GM21526 (cell line): Measurements from ENCODE around the gene GON4L.
"Not testable (repeated sequence)": the region's sequence is repeated elsewhere in the genome, so short reads cannot be mapped to it uniquely, and the experiment has no call there.

Source experiments
- ATAC-seq: cut with Tn5 transposase; IDR thresholded peaks from one replicate; pipeline ENCODE4 v1.9.1; 2021; ENCODE audit warnings: moderate library complexity; ENCODE audit not compliant: unreplicated experiment, low FRiP score

GON4L gene

GRCh38 chr1:155703216-155703615 lies 153.8 kb downstream of the GON4L start:
- no peak for ATAC-seq

DNA sequence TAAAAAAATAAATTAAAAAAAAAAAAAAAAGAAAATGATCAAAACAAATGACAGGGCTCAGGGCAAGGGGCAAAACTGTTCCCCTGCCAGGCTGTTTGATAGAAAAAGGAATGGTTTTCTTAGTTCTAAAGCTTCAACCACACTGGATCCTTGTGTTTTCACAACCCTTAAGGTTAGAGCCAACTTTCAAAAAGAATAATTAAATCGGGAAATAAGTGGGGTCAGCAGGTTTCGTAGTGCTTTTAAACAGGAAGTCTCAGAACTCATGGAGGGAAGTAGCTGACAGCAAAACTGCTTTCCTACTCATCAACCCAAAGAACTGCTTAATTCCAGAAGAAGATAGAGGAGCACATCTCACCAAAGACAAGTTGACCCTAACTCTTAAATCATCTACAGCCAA lies 155.3 kb downstream of the GON4L start:
- ATAC-seq, result not testable (repeated sequence)
